GM13976 (cell line): ENCODE results near the gene ADO.

Source experiments
- DNase-seq: peaks from one replicate; pipeline ENCODE4 v3.0.0; 2012; ENCODE audit warnings: low spot score
- in situ Hi-C: fragments of 300-500 bp; cut with MboI; formaldehyde crosslinking; loops from one replicate; pipeline ENCODE4 v1.12.0; 2022; ENCODE audit warnings: low sequenced_read_pairs, mixed read lengths, inconsistent platforms; ENCODE audit not compliant: unreplicated experiment
- TF ChIP-seq, protein P1 (sequence below): IDR thresholded peaks from 2 replicates; pipeline ENCODE4 v1.5.1; 2012; ENCODE audit warnings: borderline replicate concordance, mild to moderate bottlenecking; ENCODE audit not compliant: insufficient read depth; ENCODE audit errors: extremely low read depth, missing control alignments, control extremely low read depth

Gene ADO

DNA sequence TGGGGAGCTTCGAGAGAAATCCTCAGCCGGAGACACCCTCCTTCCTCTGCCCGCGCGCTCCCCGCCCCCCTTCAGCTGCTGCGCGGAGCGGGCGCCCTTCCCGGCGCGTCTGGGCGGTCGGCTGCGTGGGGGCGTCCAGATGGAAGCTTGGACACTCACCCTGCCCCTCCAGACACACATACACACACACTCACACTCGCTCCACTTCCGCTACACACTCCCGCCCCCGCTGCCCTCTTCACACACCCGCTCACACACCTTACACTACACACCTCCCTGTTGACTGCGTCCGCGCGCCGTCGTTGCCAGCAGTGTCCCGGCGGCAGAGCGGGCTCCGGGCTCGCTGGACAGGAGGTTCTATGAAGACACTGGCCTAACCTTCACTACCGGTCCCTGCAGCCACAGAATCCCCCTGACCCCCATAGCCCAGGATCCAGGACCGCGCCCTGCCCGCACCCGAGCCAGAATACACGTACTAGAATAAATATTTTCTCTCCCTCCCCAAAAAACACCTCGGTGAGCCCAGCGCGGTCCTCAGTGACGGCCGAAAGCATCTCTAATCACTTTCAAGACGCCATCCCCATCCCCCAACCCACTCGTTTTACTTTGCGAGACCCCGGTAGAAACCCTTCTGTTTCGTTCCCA lies 12.7 kb downstream of the ADO start:
- peak; percentile 68 for DNase-seq
- TF ChIP-seq, protein P1, sequence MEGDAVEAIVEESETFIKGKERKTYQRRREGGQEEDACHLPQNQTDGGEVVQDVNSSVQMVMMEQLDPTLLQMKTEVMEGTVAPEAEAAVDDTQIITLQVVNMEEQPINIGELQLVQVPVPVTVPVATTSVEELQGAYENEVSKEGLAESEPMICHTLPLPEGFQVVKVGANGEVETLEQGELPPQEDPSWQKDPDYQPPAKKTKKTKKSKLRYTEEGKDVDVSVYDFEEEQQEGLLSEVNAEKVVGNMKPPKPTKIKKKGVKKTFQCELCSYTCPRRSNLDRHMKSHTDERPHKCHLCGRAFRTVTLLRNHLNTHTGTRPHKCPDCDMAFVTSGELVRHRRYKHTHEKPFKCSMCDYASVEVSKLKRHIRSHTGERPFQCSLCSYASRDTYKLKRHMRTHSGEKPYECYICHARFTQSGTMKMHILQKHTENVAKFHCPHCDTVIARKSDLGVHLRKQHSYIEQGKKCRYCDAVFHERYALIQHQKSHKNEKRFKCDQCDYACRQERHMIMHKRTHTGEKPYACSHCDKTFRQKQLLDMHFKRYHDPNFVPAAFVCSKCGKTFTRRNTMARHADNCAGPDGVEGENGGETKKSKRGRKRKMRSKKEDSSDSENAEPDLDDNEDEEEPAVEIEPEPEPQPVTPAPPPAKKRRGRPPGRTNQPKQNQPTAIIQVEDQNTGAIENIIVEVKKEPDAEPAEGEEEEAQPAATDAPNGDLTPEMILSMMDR = no peak
- in situ Hi-C loops = no loop called here

- TF ChIP-seq, protein P1 = peak; percentile 97
- DNase-seq = peak; percentile 90
- in situ Hi-C loops = no loop called here
Observed at GRCh38 chr10:62817766-62818425, 13.4 kb downstream of the ADO start.

- in situ Hi-C loops = no loop called here
- TF ChIP-seq, protein P1 = peak; percentile 49
- DNase-seq = peak; percentile 75
Observed at GRCh38 chr10:62818426-62819011, 14.0 kb downstream of the ADO start.

DNA sequence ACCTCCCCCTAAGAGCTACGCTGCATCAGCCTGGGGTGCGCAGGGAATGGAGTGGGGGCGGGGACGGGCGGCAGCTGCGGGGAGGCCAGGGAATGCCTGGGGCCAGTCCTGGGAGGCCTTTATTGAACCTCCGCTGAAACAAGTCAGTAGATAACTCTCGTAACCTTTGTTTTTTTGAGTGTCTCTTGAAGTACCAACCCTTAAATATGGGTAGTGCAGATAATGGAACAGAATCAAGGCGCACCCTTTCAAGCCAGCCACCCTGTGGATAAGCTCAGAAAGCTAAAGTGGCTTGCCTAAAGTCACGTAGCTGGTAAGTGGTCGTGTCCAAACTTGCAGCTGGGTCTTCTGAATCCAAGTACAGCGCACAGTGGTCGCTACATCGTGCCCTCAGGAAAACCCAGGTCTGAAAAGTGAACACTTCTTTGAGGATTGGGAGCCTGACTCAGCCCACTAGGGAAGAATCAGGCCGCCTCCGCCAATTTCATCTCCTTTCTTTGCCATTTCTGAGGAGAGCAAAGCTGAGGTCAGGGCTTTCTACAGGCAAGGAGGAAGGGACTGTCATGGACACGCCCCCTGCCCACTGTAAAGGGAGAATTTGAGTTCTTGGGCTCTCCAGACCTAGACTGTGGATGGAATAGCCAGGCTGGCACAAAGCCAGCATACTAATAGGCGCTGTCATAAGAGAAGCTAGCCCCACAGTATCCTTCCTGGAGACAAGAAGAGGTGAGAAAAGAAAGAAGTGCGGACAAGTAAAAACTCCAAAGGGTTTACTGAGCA lies 14.8 kb downstream of the ADO start:
- in situ Hi-C loops = no loop called here
- TF ChIP-seq, protein P1 = no peak

DNA sequence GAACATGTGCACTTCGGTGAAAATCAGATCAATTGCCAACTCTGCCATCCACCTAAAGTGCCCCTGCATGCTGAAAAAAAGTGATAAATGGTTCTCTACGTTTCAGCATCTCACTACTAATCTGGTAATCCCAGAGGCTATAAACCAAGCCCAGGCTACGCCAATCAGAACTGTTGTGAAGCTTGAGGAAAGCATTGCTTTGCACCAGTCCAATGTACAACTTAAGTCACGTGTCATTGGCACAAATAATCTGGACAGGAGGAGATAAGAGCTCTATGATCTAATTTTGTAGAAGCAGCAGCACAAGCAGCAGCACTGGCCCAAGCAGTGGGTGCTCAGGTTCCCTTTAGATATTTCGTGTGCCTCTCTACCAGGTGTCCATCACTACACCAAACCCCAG lies 16.1 kb downstream of the ADO start:
- no peak for DNase-seq
- in situ Hi-C loops = no loop called here
- TF ChIP-seq, protein P1 = no peak

More for the DNA sequence above, 14.8 kb downstream of the ADO start:
- DNase-seq = no peak

DNA sequence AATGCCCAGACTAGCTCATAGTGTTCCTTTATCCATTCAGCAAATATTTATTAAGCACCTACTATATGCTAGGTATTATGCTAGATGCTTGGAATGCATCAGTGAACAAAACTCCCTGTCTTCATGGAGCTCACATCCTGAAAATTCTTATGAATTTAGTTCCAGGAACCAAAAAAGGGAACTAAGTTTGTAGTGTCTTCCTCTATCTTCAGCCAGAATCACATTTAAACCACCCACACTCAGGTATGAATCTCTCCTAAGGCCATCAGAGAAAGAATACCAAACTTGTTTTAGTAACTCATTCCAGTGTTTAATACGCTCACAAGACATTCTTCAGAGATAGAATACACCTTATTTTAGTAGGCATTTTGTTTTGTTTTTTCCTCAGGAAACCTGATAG lies 21.8 kb downstream of the ADO start:
- TF ChIP-seq, protein P1 = no peak
- DNase-seq = no peak
- in situ Hi-C loops = no loop called here
